Measurements from ENCODE around the gene MREG.

MREG gene

GRCh38 chr2:216013080-216013909 is at the start of gene MREG:
MREG (minus strand) TSS chr2:216013551; CDS start chr2:216013327, 224 bp downstream.
- Mint-ChIP-seq H3K4me1 (ENCODE audit: low read depth) (peaks cover 59% of the 10 kb centered on the region), H3K9me3 (no peaks in the 10 kb centered on the region), H3K27me3 (no peaks in the 10 kb centered on the region), H3K27ac (peak within 1 kb of the TSS; percentile 57), H3K4me3 (peak within 1 kb of the TSS; percentile 86), H3K36me3 (ENCODE audit: low read depth) (peaks cover 4% of the 10 kb centered on the region)

- H3K9me3 Mint-ChIP-seq: no peaks in the 10 kb centered on the region
- no peak overlapping the region for H3K27ac Mint-ChIP-seq
- no peak overlapping the region for H3K4me3 Mint-ChIP-seq
- H3K36me3 Mint-ChIP-seq (ENCODE audit: low read depth): peaks cover 18% of the 10 kb centered on the region
- H3K4me1 Mint-ChIP-seq (ENCODE audit: low read depth): peaks cover 33% of the 10 kb centered on the region
- no peaks in the 10 kb centered on the region for H3K27me3 Mint-ChIP-seq
Measured at GRCh38 chr2:216059233-216059834, 46.0 kb upstream of the MREG start.

- H3K9me3 Mint-ChIP-seq: no peaks in the 10 kb centered on the region
- peaks cover 18% of the 10 kb centered on the region for H3K36me3 Mint-ChIP-seq (ENCODE audit: low read depth)
- H3K27me3 Mint-ChIP-seq: no peaks in the 10 kb centered on the region
Measured at GRCh38 chr2:216057688-216058193, 44.4 kb upstream of the MREG start.

GRCh38 chr2:216056739-216057138 is 43.4 kb upstream of the MREG start:
- Mint-ChIP-seq H3K4me1 (ENCODE audit: low read depth) (peaks cover 33% of the 10 kb centered on the region), H3K27me3 (no peaks in the 10 kb centered on the region), H3K4me3 (no peak overlapping the region), H3K27ac (peak overlapping the region; percentile 36), H3K9me3 (no peaks in the 10 kb centered on the region), H3K36me3 (ENCODE audit: low read depth) (peaks cover 16% of the 10 kb centered on the region)

More at GRCh38 chr2:216057688-216058193, 44.4 kb upstream of the MREG start:
- Mint-ChIP-seq H3K4me3 (peak overlapping the region; percentile 77), H3K4me1 (ENCODE audit: low read depth) (peaks cover 33% of the 10 kb centered on the region), H3K27ac (peak overlapping the region; percentile 90)

- no peaks in the 10 kb centered on the region for H3K27me3 Mint-ChIP-seq
- no peak overlapping the region for H3K27ac Mint-ChIP-seq
- H3K36me3 Mint-ChIP-seq (ENCODE audit: low read depth): peaks cover 17% of the 10 kb centered on the region
- H3K4me1 Mint-ChIP-seq (ENCODE audit: low read depth): peaks cover 33% of the 10 kb centered on the region
- H3K9me3 Mint-ChIP-seq: no peaks in the 10 kb centered on the region
- H3K4me3 Mint-ChIP-seq: no peak overlapping the region
Measured at GRCh38 chr2:216055680-216056079, 42.3 kb upstream of the MREG start.

GRCh38 chr2:216052420-216052819 is 39.1 kb upstream of the MREG start:
- Mint-ChIP-seq H3K27me3 (no peaks in the 10 kb centered on the region), H3K4me1 (ENCODE audit: low read depth) (peaks cover 14% of the 10 kb centered on the region), H3K36me3 (ENCODE audit: low read depth) (peaks cover 17% of the 10 kb centered on the region), H3K27ac (no peak overlapping the region), H3K9me3 (no peaks in the 10 kb centered on the region), H3K4me3 (no peak overlapping the region)

- H3K4me3 Mint-ChIP-seq: no peak overlapping the region
- no peaks in the 10 kb centered on the region for H3K27me3 Mint-ChIP-seq
- peaks cover 17% of the 10 kb centered on the region for H3K36me3 Mint-ChIP-seq (ENCODE audit: low read depth)
- H3K27ac Mint-ChIP-seq: no peak overlapping the region
- peaks cover 4% of the 10 kb centered on the region for H3K4me1 Mint-ChIP-seq (ENCODE audit: low read depth)
- H3K9me3 Mint-ChIP-seq: no peaks in the 10 kb centered on the region
Measured at GRCh38 chr2:216051350-216051749, 38.0 kb upstream of the MREG start.

GRCh38 chr2:216049452-216049851 is 36.1 kb upstream of the MREG start:
- no peak overlapping the region for H3K27ac Mint-ChIP-seq
- peaks cover 19% of the 10 kb centered on the region for H3K36me3 Mint-ChIP-seq (ENCODE audit: low read depth)
- no peaks in the 10 kb centered on the region for H3K27me3 Mint-ChIP-seq
- H3K9me3 Mint-ChIP-seq: no peaks in the 10 kb centered on the region
- H3K4me1 Mint-ChIP-seq (ENCODE audit: low read depth): no peaks in the 10 kb centered on the region
- H3K4me3 Mint-ChIP-seq: no peak overlapping the region

GRCh38 chr2:216047397-216047796 is 34.0 kb upstream of the MREG start:
- Mint-ChIP-seq H3K4me1 (ENCODE audit: low read depth) (no peaks in the 10 kb centered on the region), H3K9me3 (no peaks in the 10 kb centered on the region), H3K36me3 (ENCODE audit: low read depth) (peaks cover 22% of the 10 kb centered on the region), H3K27me3 (no peaks in the 10 kb centered on the region), H3K4me3 (no peak overlapping the region), H3K27ac (no peak overlapping the region)

GRCh38 chr2:216044883-216045486 is 31.6 kb upstream of the MREG start:
- no peaks in the 10 kb centered on the region for H3K4me1 Mint-ChIP-seq (ENCODE audit: low read depth)
- no peak overlapping the region for H3K27ac Mint-ChIP-seq
- H3K36me3 Mint-ChIP-seq (ENCODE audit: low read depth): peaks cover 23% of the 10 kb centered on the region
- no peaks in the 10 kb centered on the region for H3K9me3 Mint-ChIP-seq
- no peak overlapping the region for H3K4me3 Mint-ChIP-seq
- H3K27me3 Mint-ChIP-seq: no peaks in the 10 kb centered on the region

- H3K9me3 Mint-ChIP-seq: no peaks in the 10 kb centered on the region
- H3K27ac Mint-ChIP-seq: no peak overlapping the region
- H3K4me1 Mint-ChIP-seq (ENCODE audit: low read depth): no peaks in the 10 kb centered on the region
- peaks cover 26% of the 10 kb centered on the region for H3K36me3 Mint-ChIP-seq (ENCODE audit: low read depth)
- H3K4me3 Mint-ChIP-seq: no peak overlapping the region
- no peaks in the 10 kb centered on the region for H3K27me3 Mint-ChIP-seq
Measured at GRCh38 chr2:216043949-216044348, 30.6 kb upstream of the MREG start.

GRCh38 chr2:216041438-216041837 is 28.1 kb upstream of the MREG start:
- no peaks in the 10 kb centered on the region for H3K4me1 Mint-ChIP-seq (ENCODE audit: low read depth)
- no peaks in the 10 kb centered on the region for H3K9me3 Mint-ChIP-seq
- no peak overlapping the region for H3K27ac Mint-ChIP-seq
- no peak overlapping the region for H3K4me3 Mint-ChIP-seq
- H3K36me3 Mint-ChIP-seq (ENCODE audit: low read depth): peaks cover 24% of the 10 kb centered on the region
- H3K27me3 Mint-ChIP-seq: no peaks in the 10 kb centered on the region

GRCh38 chr2:216039918-216040317 is 26.6 kb upstream of the MREG start:
- H3K4me1 Mint-ChIP-seq (ENCODE audit: low read depth): no peaks in the 10 kb centered on the region
- H3K27me3 Mint-ChIP-seq: no peaks in the 10 kb centered on the region
- no peak overlapping the region for H3K27ac Mint-ChIP-seq
- no peaks in the 10 kb centered on the region for H3K9me3 Mint-ChIP-seq
- no peak overlapping the region for H3K4me3 Mint-ChIP-seq
- peaks cover 19% of the 10 kb centered on the region for H3K36me3 Mint-ChIP-seq (ENCODE audit: low read depth)

- Mint-ChIP-seq H3K27me3 (no peaks in the 10 kb centered on the region), H3K36me3 (ENCODE audit: low read depth) (peaks cover 9% of the 10 kb centered on the region), H3K4me1 (ENCODE audit: low read depth) (peaks cover 37% of the 10 kb centered on the region), H3K27ac (no peak overlapping the region), H3K9me3 (no peaks in the 10 kb centered on the region), H3K4me3 (no peak overlapping the region)
Measured at GRCh38 chr2:216034065-216034464, 20.7 kb upstream of the MREG start.

GRCh38 chr2:216033403-216033802 is 20.1 kb upstream of the MREG start:
- Mint-ChIP-seq H3K4me3 (no peak overlapping the region), H3K36me3 (ENCODE audit: low read depth) (peaks cover 9% of the 10 kb centered on the region), H3K9me3 (no peaks in the 10 kb centered on the region), H3K27me3 (no peaks in the 10 kb centered on the region), H3K27ac (no peak overlapping the region), H3K4me1 (ENCODE audit: low read depth) (peaks cover 37% of the 10 kb centered on the region)
